ENCODE measurements around the gene SH3BGRL2. TPM values are rescaled to one million over a fixed set of nuclear protein-coding genes. Genes with fewer than 3 reads are reported as not detected.
"Not testable (repeated sequence)": the region's sequence is repeated elsewhere in the genome, so short reads cannot be mapped to it uniquely, and the experiment has no call there.

SH3BGRL2 gene
- total and polyA plus RNA-seq, 2 of the 8 experiments (the other 6 are each of a cell fraction or from before 2014, with no cell fraction given), result 6.0 to 20.3 TPM

- H3K79me2 ChIP-seq (ENCODE audit: control insufficient read depth in 1 of 2, insufficient read depth in 2 of 2, low read length in 2 of 2); H3K56ac ChIP-seq (replicated peaks; ENCODE audit: insufficient read length, low read depth, low read length); H3K9ac ChIP-seq (replicated peaks in 1 of 4; ENCODE audit: extremely low read depth in 1 of 4, low read depth in 3 of 4, low read length in 3 of 4); H3K23me2 ChIP-seq (ENCODE audit: low read depth, low read length); H2BK15ac ChIP-seq (ENCODE audit: low read length); H4K5ac ChIP-seq (ENCODE audit: insufficient read length, low read depth, low read length); H4K20me1 ChIP-seq (replicated peaks in 1 of 2; ENCODE audit: control insufficient read depth in 1 of 2, insufficient read depth in 2 of 2, low read length in 2 of 2); H2BK12ac ChIP-seq (ENCODE audit: low read depth, low read length); FAIRE-seq; H3K27me3 ChIP-seq (replicated peaks in 1 of 4; ENCODE audit: control insufficient read depth in 3 of 4, extremely low read depth in 1 of 4, insufficient read depth in 3 of 4, low read length in 3 of 4); H3K14ac ChIP-seq (ENCODE audit: insufficient read length); H3K36me3 ChIP-seq (ENCODE audit: control insufficient read depth in 2 of 4, insufficient read depth in 4 of 4, low read length in 3 of 4); H4K91ac ChIP-seq (replicated peaks; ENCODE audit: insufficient read length, low read length); H2AFZ ChIP-seq (ENCODE audit: low read length); H3K4ac ChIP-seq (replicated peaks; ENCODE audit: insufficient read length, low read depth, low read length); H2BK120ac ChIP-seq (replicated peaks; ENCODE audit: low read depth, low read length); H3K4me3 ChIP-seq (ENCODE audit: extremely low read depth in 1 of 4, insufficient read depth in 2 of 4, low read depth in 3 of 4, low read length in 4 of 4); H3K9me3 ChIP-seq (ENCODE audit: insufficient read depth in 2 of 2, low read depth in 1 of 2, low read length in 1 of 2); H3K27ac ChIP-seq (ENCODE audit: low read depth, low read length); H4K8ac ChIP-seq (ENCODE audit: extremely low read depth, insufficient read depth, low read length); H3K79me1 ChIP-seq (ENCODE audit: low read depth, low read length); H3K23ac ChIP-seq (ENCODE audit: insufficient read length); H2AK5ac ChIP-seq (ENCODE audit: low read depth, low read length): not testable (repeated sequence)
- DNase-seq (ENCODE audit: low read depth in 1 of 2, low spot score in 2 of 2), result peak; percentile 23 to 69
- ChIA-PET CTCF (ENCODE audit: partially characterized antibody) (interaction anchor here (1.2 to 2.4 kb wide), 5 partner anchors 8 to 196 kb away, joined by 3 to 15 read pairs (median 3); no protein-coding TSS in a partner anchor), POLR2A (ENCODE audit: partially characterized antibody) (interaction anchor here (1.2 to 1.6 kb wide), 2 partner anchors 33 to 162 kb away, joined by 3 read pairs; partner anchors contain the start of gene SH3BGRL2)
- 51% methylated on average over 6 of the region's 6 CpGs; no CpG with 5 or more reads in 1 of the 2 experiments for WGBS, 2 experiments (ENCODE audit: extremely low coverage in 1 of 2, insufficient coverage in 1 of 2, insufficient read length in 1 of 2, insufficient replicate concordance in 2 of 2, low coverage in 1 of 2, low lambda C conversion rate in 2 of 2, missing lambda C conversion rate in 1 of 2)
- peak overlapping the region; percentile 51; the same call in 1 of the 2 replicates for H3K18ac ChIP-seq (ENCODE audit: extremely low read depth, low read length)
- H3K4me2 ChIP-seq (ENCODE audit: insufficient read depth in 1 of 2, low read depth in 2 of 2, low read length in 2 of 2), result peak overlapping the region; percentile 32 to 33; a peak in 3 of 4 replicates
- 0 out of 2 replicates have a peak overlapping the region, but pooled peaks have one; percentile 56 for H2BK5ac ChIP-seq (ENCODE audit: low read depth, low read length)
- peaks cover 0 to 17% (median 7%) of the 10 kb centered on the region in 4 experiments; a peak in 6 of 7 replicates for H3K4me1 ChIP-seq (replicated peaks in 1 of 4; ENCODE audit: control insufficient read depth in 3 of 4, insufficient read depth in 4 of 4, low read length in 3 of 4)
- H2BK20ac ChIP-seq (ENCODE audit: low read length), result peak overlapping the region; percentile 51; the same call in 1 of the 2 replicates
- TF ChIP-seq MAX (IDR thresholded peaks at IDR 0.05), result peak; percentile 23; the same call in 1 of the 2 replicates
- TF ChIP-seq SP1 (IDR thresholded peaks at IDR 0.05; ENCODE audit: low read depth, low read length), result 0 out of 2 replicates have a peak, but pooled peaks have one; percentile 25
Observed at GRCh38 chr6:79663655-79664054, 32.5 kb downstream of the SH3BGRL2 start.

Measured in H1 (cell line).